CD4-positive, CD25-positive, alpha-beta regulatory T cell (primary cell): ENCODE results near the gene ATP1B1. TPM values are rescaled to one million over a fixed set of nuclear protein-coding genes. Genes with fewer than 3 reads are reported as not detected.
"Not testable (repeated sequence)": the region's sequence is repeated elsewhere in the genome, so short reads cannot be mapped to it uniquely, and the experiment has no call there.

Experiments used
- ATAC-seq, 2 donors: fragments of 150-1000 bp; cut with Tn5 transposase; one replicate each; pipeline ENCODE4 v1.10.0; 2021; ENCODE audit warnings: low read depth in 2 of 2, moderate number of reproducible peaks in 2 of 2, moderate library complexity in 1 of 2
- DNase-seq, 3 donors: peaks; one replicate each; pipeline versions ENCODE4 v3.0.0 to v3.0.0-alpha.2; 2012 to 2022; ENCODE audit warnings: mixed read lengths in 1 of 3
- H3K27ac ChIP-seq: one replicate; pipeline ENCODE4 v1.7.0; 2013; ENCODE audit warnings: mild to moderate bottlenecking, low read length; ENCODE audit not compliant: insufficient read depth, poor library complexity, severe bottlenecking
- H3K27me3 ChIP-seq: one replicate; pipeline ENCODE4 v1.7.0; 2013; ENCODE audit warnings: low read length; ENCODE audit not compliant: control insufficient read depth, insufficient read depth
- H3K36me3 ChIP-seq: one replicate; pipeline ENCODE4 v1.7.0; 2013; ENCODE audit warnings: mild to moderate bottlenecking, low read length, moderate library complexity; ENCODE audit not compliant: control insufficient read depth, insufficient read depth
- H3K4me1 ChIP-seq: 2 replicates; pipeline ENCODE4 v1.7.0; 2013; ENCODE audit warnings: mild to moderate bottlenecking, low read length; ENCODE audit not compliant: insufficient read depth, control insufficient read depth, poor library complexity, severe bottlenecking
- H3K4me3 ChIP-seq: one replicate; pipeline ENCODE4 v1.7.0; 2013; ENCODE audit warnings: low read depth, mild to moderate bottlenecking, low read length, moderate library complexity
- H3K9me3 ChIP-seq, 2 experiments: 1 replicate in 1 of 2; 2 replicates in 1 of 2; pipeline ENCODE4 v1.7.0; 2013; ENCODE audit warnings: low read length in 2 of 2, mild to moderate bottlenecking in 1 of 2, moderate library complexity in 1 of 2; ENCODE audit not compliant: control insufficient read depth in 2 of 2
- H3K27ac Mint-ChIP-seq, 3 donors: one replicate each; pipeline ENCODE4 v1.8.0; 2020 to 2022; ENCODE audit warnings: mild to moderate bottlenecking in 3 of 3, mixed read lengths in 3 of 3, moderate library complexity in 2 of 3
- H3K27me3 Mint-ChIP-seq: one replicate; pipeline ENCODE4 v1.8.0; 2022; ENCODE audit warnings: mild to moderate bottlenecking, mixed read lengths
- H3K36me3 Mint-ChIP-seq: one replicate; pipeline ENCODE4 v1.8.0; 2020; ENCODE audit warnings: mixed read lengths
- H3K4me1 Mint-ChIP-seq, 4 donors: one replicate each; pipeline ENCODE4 v1.8.0; 2020 to 2022; ENCODE audit warnings: mixed read lengths in 4 of 4, mild to moderate bottlenecking in 1 of 4
- H3K4me3 Mint-ChIP-seq, 4 donors: one replicate each; pipeline ENCODE4 v1.8.0; 2020 to 2022; ENCODE audit warnings: mild to moderate bottlenecking in 4 of 4, mixed read lengths in 4 of 4, moderate library complexity in 3 of 4
- H3K9me3 Mint-ChIP-seq, 7 donors: one replicate each; pipeline ENCODE4 v1.8.0; 2020 to 2022; ENCODE audit warnings: mixed read lengths in 7 of 7, mild to moderate bottlenecking in 3 of 7, moderate library complexity in 2 of 7
- polyA plus RNA-seq, 4 donors: library from polyadenylated mRNA; unstranded; fragments of 300-500 nt; fragmentation: Illumina TruSeq; gene quantifications; one replicate each; pipeline ENCODE4 v1.2.3, GENCODE V29; 2021
- total RNA-seq: library from RNA; stranded (reverse); gene quantifications from one replicate; pipeline ENCODE4 v1.2.3, GENCODE V29; 2022

ATP1B1 gene
- total and polyA plus RNA-seq, 5 donors from 2014 or later: 3.1 to 25.0 (median 7.0) TPM

DNA sequence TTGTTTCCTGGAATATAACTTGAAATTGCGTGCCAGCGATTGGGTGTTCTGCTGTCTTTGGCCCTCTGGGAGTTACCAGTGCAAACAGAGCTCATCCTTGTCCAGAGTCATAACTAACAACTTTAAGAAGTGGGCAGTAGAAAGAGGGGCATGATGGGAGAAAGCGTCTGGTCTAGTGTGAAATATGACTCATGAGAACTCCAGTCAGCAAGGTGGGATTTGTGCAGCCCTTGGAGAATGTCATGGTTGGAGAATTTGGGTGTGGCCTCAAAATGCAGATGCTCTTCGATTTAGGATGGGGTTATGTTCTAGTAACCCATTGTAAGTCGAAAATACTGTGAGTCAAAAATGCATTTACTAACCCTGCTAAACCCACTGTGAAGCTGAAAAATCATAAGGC is 12.9 kb downstream of the ATP1B1 start:
- Mint-ChIP-seq H3K27me3 (no peaks in the 10 kb centered on the region), H3K9me3 (peaks cover 0 to 1% (median 0%) of the 10 kb centered on the region in 7 donors), H3K36me3 (peaks cover 11% of the 10 kb centered on the region), H3K4me1 (peaks cover 0 to 20% (median 13%) of the 10 kb centered on the region in 4 donors), H3K4me3 (no peak overlapping the region), H3K27ac (peak overlapping the region in 1 of 3 donors; percentile 16)
- no peak overlapping the region for H3K27ac ChIP-seq
- ATAC-seq (no peak), DNase-seq (no peak)
- H3K36me3 ChIP-seq: peaks cover 2% of the 10 kb centered on the region
- H3K27me3 ChIP-seq: no peaks in the 10 kb centered on the region
- H3K9me3 ChIP-seq: no peaks in the 10 kb centered on the region
- no peak overlapping the region for H3K4me3 ChIP-seq
- peaks cover 6% of the 10 kb centered on the region for H3K4me1 ChIP-seq

DNA sequence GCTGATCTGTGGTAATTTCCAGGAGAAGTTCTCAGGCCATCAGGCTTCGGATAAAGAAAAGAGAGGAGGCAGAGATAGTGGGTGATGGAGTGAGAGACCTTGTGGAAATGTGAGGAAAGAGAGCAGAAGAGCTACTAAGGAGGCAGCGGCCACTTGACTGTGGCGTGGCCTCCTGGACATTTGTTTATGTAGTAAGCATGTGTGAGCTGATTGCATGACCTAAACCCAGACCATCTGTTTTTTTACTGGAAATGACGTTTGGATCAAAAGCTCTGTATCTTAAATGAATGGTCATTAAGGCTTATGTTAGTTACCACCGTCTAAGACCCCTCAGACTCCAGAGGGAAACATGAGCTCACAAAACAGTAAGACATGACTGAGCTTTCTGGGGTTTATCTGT is 13.6 kb downstream of the ATP1B1 start:
- H3K4me1 Mint-ChIP-seq: peaks cover 2 to 20% (median 13%) of the 10 kb centered on the region in 4 donors
- H3K9me3 Mint-ChIP-seq: peaks cover 0 to 1% (median 0%) of the 10 kb centered on the region in 7 donors
- no peak for ATAC-seq

DNA sequence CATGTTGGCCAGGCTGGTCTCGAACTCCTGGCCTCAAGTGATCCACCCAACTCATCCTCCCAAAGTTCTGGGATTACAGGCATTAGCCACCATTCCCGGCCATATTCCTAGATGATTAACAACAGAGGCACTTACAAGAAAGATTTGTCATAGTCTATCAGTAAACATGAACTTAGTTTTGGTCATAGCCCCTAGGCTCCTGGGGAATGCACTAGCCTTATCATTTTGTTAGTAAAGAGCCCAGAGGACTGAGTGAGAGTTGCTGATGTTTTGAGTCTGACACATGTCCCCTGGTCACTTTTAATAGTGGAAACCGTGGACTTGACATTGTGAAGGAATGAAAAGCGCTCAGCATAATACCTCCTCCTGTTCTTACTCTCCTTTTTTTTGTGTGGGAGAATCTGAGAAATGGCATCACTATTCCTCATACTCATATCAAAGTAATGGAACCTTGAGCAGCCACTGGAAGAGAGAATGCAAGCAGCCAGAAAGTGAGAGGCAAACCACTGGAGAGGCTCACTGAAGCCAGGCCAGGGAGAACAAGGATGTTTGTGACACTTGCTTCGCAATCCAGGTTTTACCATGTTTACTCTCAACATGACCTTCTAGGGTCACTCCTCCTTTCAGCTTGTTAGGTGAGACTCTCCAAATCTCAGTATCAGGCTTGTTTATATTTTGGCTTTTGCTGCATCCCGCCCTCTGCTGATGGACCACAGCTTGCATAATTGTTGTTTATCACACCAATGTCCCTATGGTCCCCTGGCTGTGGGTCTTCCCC is 14.8 kb downstream of the ATP1B1 start:
- ATAC-seq: no peak

More for the DNA sequence above, 13.6 kb downstream of the ATP1B1 start:
- Histone ChIP-seq H3K27ac (no peak overlapping the region), H3K36me3 (no peaks in the 10 kb centered on the region), H3K4me1 (peaks cover 6% of the 10 kb centered on the region), H3K27me3 (no peaks in the 10 kb centered on the region), H3K4me3 (no peak overlapping the region), H3K9me3 (no peaks in the 10 kb centered on the region)
- DNase-seq: no peak
- H3K27ac Mint-ChIP-seq: no peak overlapping the region
- peaks cover 17% of the 10 kb centered on the region for H3K36me3 Mint-ChIP-seq
- no peaks in the 10 kb centered on the region for H3K27me3 Mint-ChIP-seq
- H3K4me3 Mint-ChIP-seq: no peak overlapping the region

DNA sequence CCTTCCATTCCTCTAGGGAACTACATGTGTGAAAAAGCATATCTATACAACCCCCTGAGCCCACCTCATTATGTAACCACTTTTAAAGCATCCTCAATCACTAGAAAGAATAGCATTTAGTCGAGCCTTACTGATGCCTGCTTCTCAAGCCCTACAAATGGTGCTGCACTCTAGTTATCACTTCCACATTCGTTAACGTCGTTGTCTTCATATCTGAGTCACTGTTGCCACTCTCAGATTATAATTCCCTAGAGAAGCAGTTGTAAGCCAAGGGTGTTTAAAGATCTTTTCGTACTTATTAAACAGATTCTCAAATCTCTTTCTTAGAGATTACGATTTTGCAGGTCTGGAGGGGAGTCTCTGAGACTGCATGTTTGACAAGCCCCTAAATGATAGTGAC is 16.5 kb downstream of the ATP1B1 start:
- Histone ChIP-seq H3K36me3 (peaks cover 12% of the 10 kb centered on the region), H3K9me3 (no peaks in the 10 kb centered on the region), H3K4me3 (no peak overlapping the region), H3K4me1 (no peaks in the 10 kb centered on the region), H3K27ac (no peak overlapping the region), H3K27me3 (no peaks in the 10 kb centered on the region)
- peaks cover 21% of the 10 kb centered on the region for H3K36me3 Mint-ChIP-seq
- H3K27me3 Mint-ChIP-seq: no peaks in the 10 kb centered on the region
- H3K4me3 Mint-ChIP-seq: no peak overlapping the region
- H3K27ac Mint-ChIP-seq: peak overlapping the region in 2 of 3 donors; percentile 38 to 49
- DNase-seq: no peak
- H3K9me3 Mint-ChIP-seq: peaks cover 0 to 1% (median 0%) of the 10 kb centered on the region in 7 donors
- ATAC-seq: no peak
- H3K4me1 Mint-ChIP-seq: peaks cover 0 to 9% (median 3%) of the 10 kb centered on the region in 4 donors

More for the DNA sequence above, 14.8 kb downstream of the ATP1B1 start:
- H3K36me3 Mint-ChIP-seq: peaks cover 19% of the 10 kb centered on the region
- H3K4me3 Mint-ChIP-seq: no peak overlapping the region
- no peaks in the 10 kb centered on the region for H3K27me3 Mint-ChIP-seq
- peaks cover 3% of the 10 kb centered on the region for H3K4me1 ChIP-seq
- H3K27ac Mint-ChIP-seq: no peak overlapping the region
- peaks cover 0 to 1% (median 0%) of the 10 kb centered on the region in 7 donors for H3K9me3 Mint-ChIP-seq
- H3K27ac ChIP-seq: no peak overlapping the region
- no peaks in the 10 kb centered on the region for H3K9me3 ChIP-seq
- peaks cover 5% of the 10 kb centered on the region for H3K36me3 ChIP-seq
- H3K27me3 ChIP-seq: no peaks in the 10 kb centered on the region
- H3K4me3 ChIP-seq: no peak overlapping the region
- DNase-seq: no peak
- H3K4me1 Mint-ChIP-seq: peaks cover 2 to 15% (median 7%) of the 10 kb centered on the region in 4 donors

DNA sequence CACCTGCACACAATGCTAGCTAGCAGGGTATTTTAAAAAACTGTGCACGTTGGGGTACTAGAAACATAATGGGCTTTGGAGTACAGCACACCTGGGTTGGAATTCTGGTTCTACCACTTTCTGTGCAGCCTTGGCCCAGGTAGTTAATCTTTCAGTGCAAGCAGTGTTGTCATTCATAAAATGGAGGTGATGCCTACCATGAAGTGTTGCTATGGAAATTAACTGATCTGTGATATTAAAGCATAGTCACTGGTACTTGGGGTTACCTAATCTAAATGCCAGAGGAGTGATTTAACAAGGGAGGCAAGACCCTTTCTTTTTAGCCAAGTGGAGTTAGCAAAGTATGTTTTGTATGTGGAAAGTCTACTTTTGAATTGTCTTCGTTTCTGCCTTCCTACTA is 18.0 kb downstream of the ATP1B1 start:
- Histone ChIP-seq H3K4me3 (no peak overlapping the region), H3K9me3 (no peaks in the 10 kb centered on the region), H3K27me3 (no peaks in the 10 kb centered on the region), H3K4me1 (no peaks in the 10 kb centered on the region), H3K27ac (no peak overlapping the region), H3K36me3 (peaks cover 15% of the 10 kb centered on the region)
- no peak overlapping the region for H3K27ac Mint-ChIP-seq
- H3K9me3 Mint-ChIP-seq: peaks cover 0 to 1% (median 0%) of the 10 kb centered on the region in 7 donors
- H3K4me1 Mint-ChIP-seq: peaks cover 0 to 18% (median 3%) of the 10 kb centered on the region in 4 donors
- DNase-seq: no peak
- no peaks in the 10 kb centered on the region for H3K27me3 Mint-ChIP-seq
- no peak overlapping the region for H3K4me3 Mint-ChIP-seq
- H3K36me3 Mint-ChIP-seq: peaks cover 30% of the 10 kb centered on the region
- ATAC-seq: no peak

DNA sequence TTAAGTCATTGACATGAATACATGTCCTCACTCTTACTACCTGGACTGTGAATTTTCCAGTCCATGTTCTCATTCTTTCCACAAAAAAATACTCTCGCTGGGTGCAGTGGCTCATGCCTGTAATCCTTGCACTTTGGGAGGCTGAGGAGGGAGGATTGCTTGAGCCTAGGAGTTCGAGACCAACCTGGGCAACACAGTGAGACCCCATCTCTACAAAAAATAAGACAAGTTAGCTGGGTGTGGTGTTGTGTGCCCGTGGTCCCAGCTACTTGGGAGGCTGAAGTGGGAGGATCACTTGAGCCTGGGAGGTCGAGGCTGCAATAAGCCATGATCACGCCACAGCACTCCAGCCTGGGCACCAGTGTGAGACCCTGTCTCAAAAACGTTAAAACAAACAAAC is 19.1 kb downstream of the ATP1B1 start:
- peaks cover 15% of the 10 kb centered on the region for H3K36me3 ChIP-seq
- peaks cover 0 to 18% (median 5%) of the 10 kb centered on the region in 4 donors for H3K4me1 Mint-ChIP-seq
- not testable (repeated sequence) for H3K27me3 ChIP-seq, H3K27ac ChIP-seq, H3K9me3 Mint-ChIP-seq, H3K27me3 Mint-ChIP-seq, H3K4me1 ChIP-seq, ATAC-seq, DNase-seq, H3K4me3 ChIP-seq, H3K4me3 Mint-ChIP-seq, H3K9me3 ChIP-seq
- peak overlapping the region in 1 of 3 donors; percentile 84 for H3K27ac Mint-ChIP-seq
- peaks cover 34% of the 10 kb centered on the region for H3K36me3 Mint-ChIP-seq

DNA sequence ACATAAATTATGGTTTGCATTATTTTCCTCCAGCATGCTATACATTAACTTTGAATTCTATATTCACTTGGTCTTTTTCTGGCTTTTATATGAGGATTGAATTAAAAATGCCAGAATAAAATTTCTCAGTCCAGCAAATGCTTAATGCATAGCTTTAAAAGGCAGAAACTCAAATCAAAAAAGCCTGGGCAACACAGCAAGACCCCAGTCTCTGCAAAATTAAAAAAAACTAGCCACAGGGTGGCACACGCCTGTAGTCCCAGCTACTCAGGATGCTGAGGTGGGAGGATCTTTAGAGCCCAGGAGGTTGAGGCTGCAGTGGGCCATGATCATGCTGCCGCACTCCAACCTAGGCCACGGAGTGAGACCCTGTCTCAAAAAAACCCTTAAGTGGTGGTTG is 19.8 kb downstream of the ATP1B1 start:
- no peak overlapping the region for H3K27ac ChIP-seq
- H3K4me1 Mint-ChIP-seq: peaks cover 0 to 18% (median 4%) of the 10 kb centered on the region in 4 donors
- DNase-seq: no peak
- no peaks in the 10 kb centered on the region for H3K27me3 ChIP-seq
- peaks cover 39% of the 10 kb centered on the region for H3K36me3 Mint-ChIP-seq
- H3K4me1 ChIP-seq: no peaks in the 10 kb centered on the region
- peaks cover 0 to 1% (median 0%) of the 10 kb centered on the region in 7 donors for H3K9me3 Mint-ChIP-seq
- H3K4me3 ChIP-seq: no peak overlapping the region
- no peaks in the 10 kb centered on the region for H3K9me3 ChIP-seq
- peaks cover 17% of the 10 kb centered on the region for H3K36me3 ChIP-seq
- no peak for ATAC-seq
- no peak overlapping the region for H3K4me3 Mint-ChIP-seq
- H3K27me3 Mint-ChIP-seq: no peaks in the 10 kb centered on the region
- H3K27ac Mint-ChIP-seq: no peak overlapping the region

DNA sequence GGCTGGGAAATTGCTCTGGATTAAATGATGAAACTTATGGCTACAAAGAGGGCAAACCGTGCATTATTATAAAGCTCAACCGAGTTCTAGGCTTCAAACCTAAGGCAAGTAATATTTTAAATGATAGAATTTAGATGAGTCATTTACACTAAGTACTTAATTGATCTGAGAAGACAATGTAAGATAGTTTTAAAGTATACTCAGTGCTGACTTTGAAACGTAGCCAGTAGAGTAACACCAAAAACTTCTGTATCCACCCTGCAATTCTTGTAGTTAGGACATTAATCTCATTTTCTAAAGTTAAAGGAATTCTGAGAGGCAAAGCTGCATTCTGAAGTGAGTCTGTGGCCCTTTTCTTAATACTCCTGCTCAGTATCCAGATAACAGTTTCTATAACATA is 20.8 kb downstream of the ATP1B1 start:
- ATAC-seq (no peak), DNase-seq (no peak)
- Histone ChIP-seq H3K27me3 (no peaks in the 10 kb centered on the region), H3K36me3 (peaks cover 20% of the 10 kb centered on the region), H3K27ac (no peak overlapping the region), H3K9me3 (no peaks in the 10 kb centered on the region), H3K4me1 (no peaks in the 10 kb centered on the region), H3K4me3 (no peak overlapping the region)
- Mint-ChIP-seq H3K27ac (no peak overlapping the region), H3K4me1 (peaks cover 0 to 13% (median 3%) of the 10 kb centered on the region in 4 donors), H3K4me3 (no peak overlapping the region), H3K9me3 (no peaks in the 10 kb centered on the region), H3K36me3 (peaks cover 36% of the 10 kb centered on the region), H3K27me3 (no peaks in the 10 kb centered on the region)
